Esophagus squamous epithelium (tissue), 4 donors: ENCODE data around the gene CCDC43.

Experiments
- POLR2A ChIP-seq, 4 donors: fragments of 450-650 bp; IDR thresholded peaks; one replicate each; pipeline ENCODE4 v1.6.1; 2017; ENCODE audit warnings: antibody characterized with exemption in 4 of 4, mild to moderate bottlenecking in 4 of 4, moderate library complexity in 3 of 4
- TF ChIP-seq, protein P1 (sequence below), 6 experiments: fragments of 450-650 bp in 4 of 6; fragments of 200-600 bp in 2 of 6; sonication (generic) in 2 of 6; IDR thresholded peaks; one replicate each; pipeline ENCODE4 v1.5.1; 2016 to 2019; ENCODE audit warnings: antibody characterized with exemption in 6 of 6, mild to moderate bottlenecking in 4 of 6, moderate library complexity in 4 of 6

DNA sequence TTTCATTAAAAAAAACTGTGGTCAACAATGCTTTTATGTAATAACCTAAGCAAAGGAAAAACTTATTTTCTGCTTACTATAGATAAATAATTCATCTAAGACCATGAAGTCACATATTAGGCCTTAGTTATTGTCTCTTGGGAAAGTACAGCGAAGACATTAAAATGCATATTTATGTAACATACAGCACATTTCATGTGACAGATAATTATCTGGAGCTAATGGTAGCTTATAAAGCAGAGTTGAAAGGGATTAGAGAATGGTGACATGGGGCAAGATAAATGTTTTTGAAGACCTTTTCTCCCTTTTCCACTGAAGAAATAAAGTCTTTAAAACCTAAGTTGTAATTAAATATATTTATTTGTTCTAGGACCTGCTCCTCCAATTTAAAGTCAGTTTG, 23.6 kb downstream of the CCDC43 start:
- no peak for TF ChIP-seq POLR2A (IDR thresholded peaks at IDR 0.05)
- TF ChIP-seq, protein P1, sequence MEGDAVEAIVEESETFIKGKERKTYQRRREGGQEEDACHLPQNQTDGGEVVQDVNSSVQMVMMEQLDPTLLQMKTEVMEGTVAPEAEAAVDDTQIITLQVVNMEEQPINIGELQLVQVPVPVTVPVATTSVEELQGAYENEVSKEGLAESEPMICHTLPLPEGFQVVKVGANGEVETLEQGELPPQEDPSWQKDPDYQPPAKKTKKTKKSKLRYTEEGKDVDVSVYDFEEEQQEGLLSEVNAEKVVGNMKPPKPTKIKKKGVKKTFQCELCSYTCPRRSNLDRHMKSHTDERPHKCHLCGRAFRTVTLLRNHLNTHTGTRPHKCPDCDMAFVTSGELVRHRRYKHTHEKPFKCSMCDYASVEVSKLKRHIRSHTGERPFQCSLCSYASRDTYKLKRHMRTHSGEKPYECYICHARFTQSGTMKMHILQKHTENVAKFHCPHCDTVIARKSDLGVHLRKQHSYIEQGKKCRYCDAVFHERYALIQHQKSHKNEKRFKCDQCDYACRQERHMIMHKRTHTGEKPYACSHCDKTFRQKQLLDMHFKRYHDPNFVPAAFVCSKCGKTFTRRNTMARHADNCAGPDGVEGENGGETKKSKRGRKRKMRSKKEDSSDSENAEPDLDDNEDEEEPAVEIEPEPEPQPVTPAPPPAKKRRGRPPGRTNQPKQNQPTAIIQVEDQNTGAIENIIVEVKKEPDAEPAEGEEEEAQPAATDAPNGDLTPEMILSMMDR (IDR thresholded peaks at IDR 0.05) = no peak
